K562 (cell line): ENCODE measurements around the gene LMAN2L.

Source experiments
- AFF4 ChIP-seq: sonication (generic); formaldehyde crosslinking; IDR thresholded peaks from 2 replicates; pipeline ENCODE4 v1.8.0; 2023; ENCODE audit warnings: mild to moderate bottlenecking, missing genetic modification reagents
- BMI1 ChIP-seq: fragments of 150-350 bp; IDR thresholded peaks from 2 replicates; pipeline ENCODE4 v1.6.1; 2014; ENCODE audit warnings: low read length

DNA sequence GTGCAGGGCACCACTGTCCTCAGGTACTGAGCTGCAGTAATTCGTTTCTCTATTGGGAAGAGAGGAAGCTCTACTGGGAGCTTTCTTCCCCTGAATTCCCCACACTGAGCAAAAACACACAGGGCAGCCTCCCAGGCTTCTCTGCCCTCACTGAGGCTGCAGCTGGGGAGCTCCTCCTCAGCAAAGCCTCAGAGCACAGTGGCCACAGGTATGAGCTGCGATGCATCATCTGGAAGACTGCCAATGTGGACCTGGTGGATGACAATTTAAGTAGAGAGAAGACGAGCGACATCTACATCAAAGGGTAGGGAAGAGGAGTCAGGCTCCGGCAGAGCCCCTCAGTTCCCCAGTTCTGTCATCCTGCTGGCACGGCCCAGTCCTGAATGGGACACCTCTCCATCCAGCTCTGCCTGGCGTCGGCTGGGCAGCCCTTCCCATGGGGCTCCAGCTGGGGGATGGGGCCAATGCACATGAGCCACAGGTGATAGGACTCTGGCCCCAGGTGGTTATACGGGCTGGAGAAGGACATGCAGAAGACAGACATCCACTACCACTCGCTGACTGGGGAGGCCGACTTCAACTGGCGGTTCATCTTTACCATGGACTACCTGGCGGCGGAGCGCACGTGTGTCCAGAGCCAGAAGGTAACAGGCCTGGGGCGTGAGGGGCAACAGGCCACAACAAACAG, 37.6 kb downstream of the LMAN2L start:
- TF ChIP-seq BMI1 (no peak), AFF4 (CRISPR knock-in tag) (no peak)
